Activated T-helper 17 cell treated with anti-CD3 and anti-CD28 coated beads, Interleukin-2, amount 50 U/mL, for 72 hours (primary cell): Measurements from ENCODE around the gene RMC1. TPM values are rescaled to one million over a fixed set of nuclear protein-coding genes. Genes with fewer than 3 reads are reported as not detected.
"Not testable (repeated sequence)": the region's sequence is repeated elsewhere in the genome, so short reads cannot be mapped to it uniquely, and the experiment has no call there.

ENCODE experiments used
- ATAC-seq: fragments of 150-1000 bp; cut with Tn5 transposase; replicated peaks from 2 replicates; pipeline ENCODE4 v1.10.0; 2021; ENCODE audit warnings: mild to moderate bottlenecking, moderate library complexity
- H3K27ac Mint-ChIP-seq: one replicate; pipeline ENCODE4 v1.8.0; 2022; ENCODE audit warnings: mixed read lengths
- H3K27me3 Mint-ChIP-seq: one replicate; pipeline ENCODE4 v1.8.0; 2022; ENCODE audit warnings: mixed read lengths
- H3K36me3 Mint-ChIP-seq: one replicate; pipeline ENCODE4 v1.8.0; 2022; ENCODE audit warnings: low read depth, mild to moderate bottlenecking, mixed read lengths
- H3K4me1 Mint-ChIP-seq: one replicate; pipeline ENCODE4 v1.8.0; 2022; ENCODE audit warnings: mixed read lengths
- H3K4me3 Mint-ChIP-seq: one replicate; pipeline ENCODE4 v1.8.0; 2022; ENCODE audit warnings: mild to moderate bottlenecking, mixed read lengths
- H3K9me3 Mint-ChIP-seq: one replicate; pipeline ENCODE4 v1.8.0; 2022; ENCODE audit warnings: mixed read lengths
- total RNA-seq, 2 donors: library from RNA; stranded (reverse); gene quantifications; one replicate each; pipeline ENCODE4 v1.2.3, GENCODE V29; 2022

Gene RMC1
- total RNA-seq, 2 donors from 2014 or later: 24.6 to 55.0 TPM

DNA sequence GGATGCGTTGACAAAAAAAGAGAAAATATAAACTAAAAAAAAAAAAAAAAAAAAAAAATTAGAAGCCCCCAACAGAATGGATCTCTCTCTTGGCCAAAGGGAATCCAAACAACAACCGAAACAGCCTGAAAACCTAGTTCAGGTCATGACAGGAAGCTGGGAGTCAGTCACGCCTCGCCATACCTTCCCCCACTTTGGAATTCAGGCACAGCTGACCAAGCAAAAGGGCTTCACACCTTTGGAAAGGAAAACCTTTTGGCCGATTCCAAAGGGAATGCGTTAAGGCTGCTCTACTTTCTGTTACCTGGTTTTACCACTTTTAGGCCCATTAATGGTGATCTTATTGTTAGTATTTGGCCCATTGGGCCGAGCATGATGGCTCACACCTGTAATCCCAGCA lies 17.9 kb upstream of the RMC1 start:
- no peaks in the 10 kb centered on the region for H3K9me3 Mint-ChIP-seq

DNA sequence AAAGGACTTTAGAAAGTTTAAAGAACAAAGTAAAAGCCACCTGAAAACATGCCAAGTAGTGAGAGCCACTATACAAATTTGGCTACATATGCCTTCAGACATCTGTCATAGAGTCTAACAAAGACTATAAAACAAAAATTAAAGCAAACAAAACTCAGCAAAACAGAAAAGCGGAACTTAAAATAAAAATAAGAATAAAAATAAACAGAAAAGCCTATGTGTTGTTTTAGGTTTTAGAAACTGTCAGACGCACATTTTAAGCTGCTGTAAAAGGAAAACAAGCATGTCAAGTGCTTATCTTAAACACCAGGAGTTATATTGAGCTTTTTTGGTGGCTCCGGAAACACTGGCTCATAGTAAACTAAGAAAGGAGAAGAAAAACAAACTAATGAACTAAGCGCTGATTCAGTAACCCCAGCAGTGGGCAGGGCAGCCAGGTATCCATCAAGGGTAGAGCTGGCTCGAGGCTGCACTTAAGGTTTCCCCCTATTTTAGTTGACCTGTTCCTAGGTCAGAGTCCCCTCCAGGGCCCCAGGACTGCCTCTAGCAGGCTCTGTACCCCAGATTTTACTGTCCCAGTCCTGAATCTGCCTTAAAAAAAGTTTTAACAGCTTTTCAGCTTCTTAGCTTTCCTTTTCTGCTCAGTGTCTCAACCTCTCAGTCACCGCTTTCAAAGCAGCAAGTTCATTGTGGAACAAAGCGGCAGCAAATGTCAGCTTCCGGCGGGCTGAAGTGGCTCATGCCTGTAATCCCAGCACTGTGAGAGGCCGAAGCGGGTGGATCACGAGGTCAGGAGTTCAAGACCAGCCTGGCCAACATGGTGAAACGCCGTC lies 15.4 kb upstream of the RMC1 start:
- Mint-ChIP-seq H3K36me3 (peaks cover 5% of the 10 kb centered on the region), H3K9me3 (no peaks in the 10 kb centered on the region), H3K4me1 (peaks cover 5% of the 10 kb centered on the region), H3K27me3 (no peaks in the 10 kb centered on the region), H3K4me3 (peak overlapping the region; percentile 49), H3K27ac (peak overlapping the region; percentile 78)
- peak; percentile 88 for ATAC-seq

More for the DNA sequence above, 17.9 kb upstream of the RMC1 start:
- H3K27ac Mint-ChIP-seq: no peak overlapping the region
- ATAC-seq: no peak
- peaks cover 31% of the 10 kb centered on the region for H3K36me3 Mint-ChIP-seq
- no peak overlapping the region for H3K4me3 Mint-ChIP-seq
- H3K4me1 Mint-ChIP-seq: peaks cover 5% of the 10 kb centered on the region
- no peaks in the 10 kb centered on the region for H3K27me3 Mint-ChIP-seq

DNA sequence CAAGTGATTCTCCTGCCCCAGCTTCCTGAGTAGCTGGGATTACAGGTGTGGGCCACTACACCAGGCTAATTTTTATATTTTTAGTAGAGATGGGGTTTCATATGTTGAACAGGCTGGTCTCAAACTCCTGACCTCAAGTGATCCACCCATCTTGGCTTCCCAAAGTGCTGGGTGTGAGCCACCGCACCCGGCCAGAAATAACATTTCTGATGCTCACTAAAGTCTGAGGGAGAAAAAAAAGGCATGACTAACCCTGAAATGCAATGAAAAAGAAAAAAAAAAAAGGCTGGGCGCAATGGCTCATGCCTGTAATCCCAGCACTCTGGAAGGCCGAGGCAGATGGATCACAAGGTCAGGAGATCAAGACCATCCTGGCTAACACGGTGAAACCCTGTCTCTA lies 13.7 kb upstream of the RMC1 start:
- ATAC-seq, H3K27me3 Mint-ChIP-seq, H3K4me3 Mint-ChIP-seq, H3K36me3 Mint-ChIP-seq, H3K27ac Mint-ChIP-seq, H3K4me1 Mint-ChIP-seq, H3K9me3 Mint-ChIP-seq: not testable (repeated sequence)

DNA sequence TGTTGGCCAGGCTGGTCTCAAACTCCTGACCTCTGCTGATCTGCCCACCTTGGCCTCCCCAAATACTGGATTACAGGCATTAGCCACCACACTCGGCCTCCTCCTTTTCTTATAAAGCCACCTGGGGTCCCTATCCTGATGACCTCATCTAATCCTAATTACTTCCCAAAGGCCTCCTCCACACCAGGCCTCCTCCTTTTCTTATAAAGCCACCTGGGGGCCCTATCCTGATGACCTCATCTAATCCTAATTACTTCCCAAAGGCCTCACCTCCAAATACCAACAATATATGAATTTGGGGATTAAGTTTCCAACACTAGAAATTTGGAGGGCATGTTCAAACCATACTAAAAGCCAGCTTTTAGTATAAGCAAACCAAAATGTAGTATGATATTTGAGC lies 9.7 kb upstream of the RMC1 start:
- Mint-ChIP-seq H3K36me3 (no peaks in the 10 kb centered on the region), H3K4me3 (no peak overlapping the region), H3K27ac (no peak overlapping the region), H3K27me3 (no peaks in the 10 kb centered on the region), H3K4me1 (no peaks in the 10 kb centered on the region), H3K9me3 (no peaks in the 10 kb centered on the region)
- no peak for ATAC-seq

DNA sequence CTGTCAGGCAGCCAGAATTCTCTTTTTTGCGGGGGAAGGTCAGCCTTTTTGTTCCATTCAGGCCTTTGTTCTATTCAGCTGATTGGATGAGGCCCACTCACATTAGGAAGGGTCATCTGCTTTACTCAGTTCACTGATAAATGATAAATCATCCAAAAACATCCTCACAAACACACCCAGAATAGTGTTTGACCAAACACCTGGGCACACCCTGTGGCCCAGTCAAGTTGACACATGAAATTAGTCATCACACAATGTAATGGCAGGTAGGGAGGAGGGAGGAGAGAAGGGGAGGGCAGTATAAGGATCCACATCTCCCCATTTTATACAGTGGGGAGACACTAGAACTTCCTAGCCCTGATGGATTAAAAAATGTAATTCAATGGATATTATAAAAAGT lies 8.3 kb upstream of the RMC1 start:
- Mint-ChIP-seq H3K27me3 (no peaks in the 10 kb centered on the region), H3K36me3 (no peaks in the 10 kb centered on the region), H3K4me1 (no peaks in the 10 kb centered on the region), H3K27ac (no peak overlapping the region), H3K4me3 (no peak overlapping the region), H3K9me3 (no peaks in the 10 kb centered on the region)
- no peak for ATAC-seq

DNA sequence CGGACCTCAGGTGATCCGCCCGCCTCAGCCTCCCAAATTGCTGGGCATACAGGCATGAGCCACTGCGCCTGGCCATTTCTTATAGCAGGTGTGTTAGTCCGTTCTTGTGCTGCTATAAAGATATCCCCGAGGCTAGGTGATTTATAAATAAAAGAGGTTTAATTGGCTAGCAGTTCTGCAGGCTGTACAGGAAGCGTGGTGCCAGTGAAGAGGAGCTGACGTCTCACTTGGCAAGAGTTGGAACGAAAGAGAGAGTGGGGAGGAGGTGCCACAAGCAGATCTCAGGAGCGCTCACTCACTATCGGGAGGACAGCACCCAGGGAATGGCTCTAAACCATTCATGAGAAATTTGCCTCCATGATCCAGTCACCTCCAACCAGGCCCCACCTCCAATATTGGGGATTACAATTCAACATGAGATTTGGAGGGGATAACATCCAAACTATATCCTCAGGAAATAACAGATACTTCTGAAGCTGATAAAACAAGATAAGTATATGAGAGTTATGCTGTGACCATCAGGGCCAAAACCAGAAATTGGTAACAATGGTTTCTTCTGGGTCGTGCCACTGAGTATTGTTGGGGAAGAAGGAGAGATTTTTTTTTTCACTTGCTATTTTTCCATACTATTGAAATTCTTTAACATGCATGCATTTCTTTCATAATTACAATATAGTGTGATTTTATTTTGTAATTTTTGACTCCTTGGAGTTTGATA lies 7.4 kb upstream of the RMC1 start:
- Mint-ChIP-seq H3K4me1 (no peaks in the 10 kb centered on the region), H3K27ac (no peak overlapping the region), H3K4me3 (no peak overlapping the region), H3K9me3 (no peaks in the 10 kb centered on the region), H3K27me3 (no peaks in the 10 kb centered on the region), H3K36me3 (no peaks in the 10 kb centered on the region)
- ATAC-seq: no peak

DNA sequence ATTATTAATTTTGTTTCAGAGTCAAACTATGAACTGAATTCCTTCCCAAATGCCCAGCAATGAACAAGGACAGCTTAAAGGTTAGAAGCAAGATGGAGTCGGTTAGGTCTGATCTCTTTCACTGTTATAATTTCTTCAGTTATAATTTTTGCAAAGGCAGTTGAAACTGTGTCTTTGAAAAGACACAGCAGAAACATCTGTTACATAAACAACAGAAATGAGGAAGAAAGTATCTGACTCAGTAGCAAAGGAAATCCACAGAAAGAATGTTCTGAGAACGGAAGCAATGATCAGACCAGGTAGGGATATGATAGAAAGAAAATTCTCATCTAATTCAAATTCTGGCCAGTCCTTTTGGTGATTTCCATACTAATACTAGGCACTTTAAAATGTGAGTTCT lies 5.2 kb upstream of the RMC1 start:
- Mint-ChIP-seq H3K4me3 (no peak overlapping the region), H3K27me3 (no peaks in the 10 kb centered on the region), H3K9me3 (no peaks in the 10 kb centered on the region), H3K4me1 (no peaks in the 10 kb centered on the region), H3K36me3 (no peaks in the 10 kb centered on the region), H3K27ac (no peak overlapping the region)
- no peak for ATAC-seq

DNA sequence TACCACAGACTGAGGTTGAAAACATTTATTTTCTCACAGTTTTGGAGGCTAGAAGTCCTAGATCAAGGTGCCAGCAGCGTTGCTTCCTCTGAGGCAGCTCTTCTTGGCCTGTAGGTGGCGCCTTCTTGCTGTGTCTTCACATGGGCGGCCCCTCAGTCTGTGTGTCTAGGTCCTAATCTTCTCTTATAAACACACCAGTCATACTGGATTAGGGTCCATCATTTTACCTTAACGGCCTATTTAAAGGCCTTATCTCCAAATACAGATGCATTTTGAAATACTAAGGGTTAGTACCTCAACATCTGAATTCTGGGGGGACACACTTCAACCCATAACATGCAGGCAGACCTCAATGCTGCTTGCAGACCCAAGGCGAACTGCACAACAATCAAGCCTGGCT lies 4.4 kb upstream of the RMC1 start:
- Mint-ChIP-seq H3K9me3 (no peaks in the 10 kb centered on the region), H3K36me3 (peaks cover 2% of the 10 kb centered on the region), H3K4me1 (no peaks in the 10 kb centered on the region), H3K4me3 (no peak overlapping the region), H3K27ac (no peak overlapping the region), H3K27me3 (no peaks in the 10 kb centered on the region)
- peak; percentile 42 for ATAC-seq

DNA sequence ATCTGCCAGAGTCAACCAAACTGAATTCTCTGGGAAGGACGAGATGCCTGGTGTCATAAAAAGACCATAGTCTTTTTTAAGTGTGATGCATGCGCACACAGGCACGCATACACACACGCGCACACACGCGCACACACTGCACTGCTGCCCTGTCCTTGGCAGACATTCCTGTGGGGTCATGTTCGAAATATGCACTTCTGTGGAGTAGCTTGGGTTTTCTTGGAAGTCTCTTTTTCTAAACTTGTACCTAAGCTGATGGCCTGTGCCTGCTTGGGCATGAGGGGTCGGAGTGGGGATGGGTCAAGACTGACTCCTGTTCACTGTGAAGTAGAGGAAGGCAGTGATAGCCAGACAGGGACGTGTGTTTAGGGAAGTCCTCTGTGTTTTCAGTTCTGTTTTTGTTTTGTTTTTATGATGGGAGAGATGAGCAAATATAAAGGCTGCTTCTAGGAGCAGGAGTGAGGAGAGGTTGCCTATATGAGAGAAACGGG lies 4.0 kb upstream of the RMC1 start:
- H3K4me1 Mint-ChIP-seq: no peaks in the 10 kb centered on the region
- H3K36me3 Mint-ChIP-seq: peaks cover 7% of the 10 kb centered on the region
- H3K4me3 Mint-ChIP-seq: no peak overlapping the region
- H3K27ac Mint-ChIP-seq: no peak overlapping the region
- ATAC-seq: no peak
- H3K9me3 Mint-ChIP-seq: no peaks in the 10 kb centered on the region
- no peaks in the 10 kb centered on the region for H3K27me3 Mint-ChIP-seq

DNA sequence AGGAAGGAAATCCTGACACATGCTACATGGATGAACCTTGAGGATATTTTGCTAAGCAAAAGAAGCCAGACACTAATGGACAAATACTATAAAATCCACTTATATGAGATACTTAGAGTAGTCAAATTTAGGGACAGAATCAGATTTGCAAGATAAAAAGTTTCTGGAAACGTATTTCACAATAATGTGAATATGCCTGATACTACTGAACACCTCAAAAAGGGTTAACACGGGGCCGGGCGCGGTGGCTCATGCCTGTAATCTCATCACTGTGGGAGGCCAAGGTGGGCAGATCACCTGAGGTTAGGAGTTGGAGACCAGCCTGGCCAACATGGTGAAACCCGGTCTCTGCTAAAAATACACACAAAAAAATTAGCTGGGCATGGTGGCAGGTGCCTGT lies 1.7 kb upstream of the RMC1 start:
- Mint-ChIP-seq H3K27ac (peak overlapping the region; percentile 92), H3K27me3 (no peaks in the 10 kb centered on the region), H3K9me3 (no peaks in the 10 kb centered on the region), H3K36me3 (peaks cover 26% of the 10 kb centered on the region), H3K4me3 (peak overlapping the region; percentile 88), H3K4me1 (peaks cover 7% of the 10 kb centered on the region)
- no peak for ATAC-seq

DNA sequence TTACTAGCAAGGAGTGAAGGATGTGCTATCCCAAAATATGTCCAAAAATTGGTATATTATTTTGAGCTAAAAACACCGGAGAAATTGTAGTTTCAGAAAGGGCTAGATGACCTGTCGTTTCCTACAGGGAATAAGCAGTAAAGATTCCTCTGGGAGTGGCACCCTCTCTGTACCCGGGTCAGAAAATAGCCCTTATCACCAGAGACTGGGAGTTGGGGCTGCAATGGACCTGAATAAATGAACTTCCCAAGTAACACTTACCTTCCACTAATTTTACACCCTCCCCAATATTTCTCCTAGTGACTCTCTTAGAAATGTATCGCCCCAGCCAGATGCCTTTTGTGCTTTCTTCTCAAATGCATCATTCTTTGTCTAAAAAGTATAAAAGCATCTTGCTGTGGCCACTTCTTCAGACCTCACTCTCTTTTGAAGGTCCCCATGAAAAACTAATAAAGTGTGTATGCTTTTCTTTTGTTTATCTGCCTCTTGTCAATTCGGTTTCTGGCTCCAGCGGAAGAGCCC lies 734 bp upstream of the RMC1 start:
- no peak for ATAC-seq
- peak overlapping the region; percentile 88 for H3K4me3 Mint-ChIP-seq
- H3K36me3 Mint-ChIP-seq: peaks cover 35% of the 10 kb centered on the region
- peaks cover 7% of the 10 kb centered on the region for H3K4me1 Mint-ChIP-seq
- no peaks in the 10 kb centered on the region for H3K27me3 Mint-ChIP-seq
- H3K9me3 Mint-ChIP-seq: no peaks in the 10 kb centered on the region
- H3K27ac Mint-ChIP-seq: peak overlapping the region; percentile 92

DNA sequence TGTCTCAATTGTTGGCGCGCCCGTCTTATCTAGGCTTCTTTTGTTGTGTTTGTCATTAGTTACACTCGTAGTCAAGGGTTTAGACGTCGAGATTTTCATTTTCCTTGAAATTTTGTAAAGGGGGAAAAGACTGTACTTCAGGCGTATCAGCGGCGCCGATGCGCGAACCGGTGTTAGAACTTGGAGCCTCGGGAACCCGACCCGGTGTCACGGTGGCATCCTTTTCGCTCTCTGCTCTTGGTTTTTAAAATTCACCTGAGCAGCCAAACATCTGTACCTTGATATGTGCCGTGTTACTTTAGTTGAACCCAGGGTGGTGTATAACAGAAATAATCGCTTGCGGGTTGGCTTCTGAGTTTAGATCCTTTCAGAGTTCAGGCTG lies 643 bp downstream of the RMC1 start:
- no peak for ATAC-seq
- Mint-ChIP-seq H3K27ac (peak overlapping the region; percentile 97), H3K9me3 (no peaks in the 10 kb centered on the region), H3K4me1 (peaks cover 7% of the 10 kb centered on the region), H3K36me3 (peaks cover 49% of the 10 kb centered on the region), H3K27me3 (no peaks in the 10 kb centered on the region), H3K4me3 (peak overlapping the region; percentile 95)

DNA sequence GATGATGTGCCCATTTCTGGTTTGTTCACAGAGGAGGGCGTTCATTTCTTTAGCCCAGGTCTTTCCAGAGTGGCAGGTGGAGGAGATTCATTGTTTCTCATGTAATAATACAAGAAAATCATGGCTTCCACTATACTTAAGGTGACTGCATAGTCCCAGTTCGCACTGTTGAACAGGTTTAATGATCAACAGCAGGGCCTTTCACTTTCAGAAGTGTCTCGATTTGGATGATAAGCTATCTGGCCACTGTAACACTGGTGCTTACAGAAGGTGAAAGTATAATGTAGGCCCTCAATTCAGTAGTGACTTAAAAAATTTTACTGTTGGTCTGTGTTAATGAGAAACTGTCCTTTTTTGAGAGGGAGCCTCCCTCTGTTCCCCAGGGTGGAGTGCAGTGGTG lies 1.4 kb downstream of the RMC1 start:
- peaks cover 54% of the 10 kb centered on the region for H3K36me3 Mint-ChIP-seq
- peak; percentile 7 for ATAC-seq
- peaks cover 7% of the 10 kb centered on the region for H3K4me1 Mint-ChIP-seq
- H3K4me3 Mint-ChIP-seq: peak overlapping the region; percentile 95
- H3K27ac Mint-ChIP-seq: peak overlapping the region; percentile 97
- no peaks in the 10 kb centered on the region for H3K9me3 Mint-ChIP-seq
- no peaks in the 10 kb centered on the region for H3K27me3 Mint-ChIP-seq

DNA sequence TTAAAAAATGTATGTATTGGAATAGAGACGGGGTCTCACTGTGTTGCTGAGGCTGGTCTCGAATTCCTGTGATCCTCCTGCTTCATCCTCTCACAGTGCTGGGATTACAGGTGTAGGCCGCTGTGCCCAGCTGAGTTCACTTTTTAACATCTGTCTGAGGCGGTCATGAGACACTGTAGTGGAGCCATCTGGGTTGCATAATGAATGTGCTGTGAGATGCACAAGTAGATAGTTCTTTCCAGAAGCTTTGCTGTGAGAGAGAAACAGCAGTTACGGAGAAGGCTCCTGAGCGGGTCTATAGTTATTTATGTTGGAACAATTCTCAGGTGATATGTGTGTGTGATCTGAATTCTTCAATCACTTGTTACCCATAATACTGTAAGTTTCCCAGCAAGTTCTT lies 3.1 kb downstream of the RMC1 start:
- H3K9me3 Mint-ChIP-seq: no peaks in the 10 kb centered on the region
- peaks cover 71% of the 10 kb centered on the region for H3K36me3 Mint-ChIP-seq
- H3K4me3 Mint-ChIP-seq: no peak overlapping the region

DNA sequence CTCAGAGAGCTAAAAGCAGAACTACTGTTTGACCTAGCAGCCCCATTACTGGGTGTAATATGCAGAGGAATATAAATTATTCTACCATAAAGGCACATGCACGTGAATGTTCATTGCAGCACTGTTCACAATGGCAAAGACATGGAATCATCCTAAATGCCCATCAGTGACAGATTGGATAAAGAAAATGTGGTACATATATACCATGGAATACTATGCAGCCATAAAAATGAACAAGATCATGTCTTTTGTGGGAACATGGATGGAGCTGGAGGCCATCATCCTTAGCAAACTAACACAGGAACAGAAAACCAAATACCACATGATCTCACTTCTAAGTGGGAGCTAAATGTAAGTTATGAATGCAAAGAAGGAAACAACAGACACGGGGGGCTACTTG lies 7.6 kb downstream of the RMC1 start:
- peak overlapping the region; percentile 25 for H3K27ac Mint-ChIP-seq
- not testable (repeated sequence) for H3K4me3 Mint-ChIP-seq, ATAC-seq, H3K4me1 Mint-ChIP-seq, H3K9me3 Mint-ChIP-seq, H3K27me3 Mint-ChIP-seq
- peaks cover 93% of the 10 kb centered on the region for H3K36me3 Mint-ChIP-seq

More for the DNA sequence above, 3.1 kb downstream of the RMC1 start:
- Mint-ChIP-seq H3K27me3 (no peaks in the 10 kb centered on the region), H3K4me1 (peaks cover 11% of the 10 kb centered on the region), H3K27ac (peak overlapping the region; percentile 77)
- ATAC-seq: no peak
